NCI-H748 (cell line): Measurements from ENCODE around the gene PDGFA.

ENCODE experiments used
- DNase-seq: peaks from one replicate; lab custom pipeline; 2025; ENCODE audit not compliant: unreplicated experiment; lab: John Stamatoyannopoulos, UW

Gene PDGFA

DNA sequence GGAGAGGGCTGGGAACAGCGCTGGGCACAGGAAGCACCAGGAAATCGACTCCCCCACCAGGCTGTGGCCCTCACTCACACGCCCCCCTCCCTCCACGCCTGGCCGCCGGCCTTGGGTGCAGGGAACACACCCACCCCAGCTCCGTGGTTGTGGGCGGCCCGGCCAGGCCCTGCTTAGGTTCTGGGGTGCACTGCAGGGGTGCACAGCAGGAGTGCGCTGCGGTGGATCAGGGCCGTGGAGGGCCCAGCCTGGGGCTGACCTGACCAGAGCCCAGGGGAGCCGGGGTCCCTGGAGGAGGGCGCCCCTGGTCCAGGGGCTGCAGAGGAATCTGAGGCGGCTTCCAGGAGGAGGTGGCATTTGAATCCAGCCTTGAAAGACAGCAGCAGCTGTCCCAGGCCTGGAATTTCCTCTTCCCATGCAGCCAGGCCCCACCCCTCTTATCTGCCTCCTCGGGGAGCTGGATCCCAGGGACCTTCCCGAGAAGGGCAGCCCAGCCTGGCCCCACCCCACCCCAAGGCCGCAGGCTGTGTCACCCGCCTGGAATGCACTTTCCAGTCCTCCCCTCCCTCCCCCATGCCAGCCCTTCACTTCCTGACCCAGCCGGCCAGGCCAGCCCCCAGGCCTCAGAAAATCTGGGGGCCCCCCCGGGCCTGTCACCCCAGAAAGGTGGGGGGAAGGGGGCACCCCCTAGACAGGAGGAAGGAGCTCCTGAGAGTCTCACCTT lies 18.4 kb upstream of the PDGFA start:
- no peak for DNase-seq

DNA sequence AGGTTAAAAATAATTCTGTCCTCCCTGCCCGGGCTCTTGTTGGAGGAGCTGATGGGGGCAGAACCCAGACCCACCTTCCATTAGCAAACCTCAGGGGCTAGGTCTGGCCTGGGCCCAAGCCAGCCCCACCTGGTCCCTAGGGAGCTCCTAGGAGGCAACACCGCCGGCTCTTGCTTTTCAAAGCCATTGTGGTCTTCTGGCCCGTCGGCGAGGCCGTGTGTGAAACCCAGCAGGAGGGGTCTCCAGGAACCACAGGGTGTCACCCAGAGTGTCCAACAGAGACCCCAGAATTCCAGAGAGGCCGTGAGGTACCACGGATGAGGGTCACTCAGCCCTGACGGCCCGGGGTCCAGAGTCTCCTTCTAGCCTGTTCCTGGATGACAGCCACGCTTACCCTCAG lies 16.6 kb upstream of the PDGFA start:
- DNase-seq: no peak

GRCh38 chr7:534959-535358 lies 15.3 kb upstream of the PDGFA start:
- no peak for DNase-seq

- DNase-seq: no peak
These were observed 14.4 kb upstream of the PDGFA start for GRCh38 chr7:534075-534474.

- DNase-seq: no peak
These were observed 13.6 kb upstream of the PDGFA start for GRCh38 chr7:533266-533665.

- DNase-seq: no peak
These were observed 12.9 kb upstream of the PDGFA start for GRCh38 chr7:532379-533143.

- DNase-seq: no peak
These were observed 12.1 kb upstream of the PDGFA start for GRCh38 chr7:531777-532176.

DNA sequence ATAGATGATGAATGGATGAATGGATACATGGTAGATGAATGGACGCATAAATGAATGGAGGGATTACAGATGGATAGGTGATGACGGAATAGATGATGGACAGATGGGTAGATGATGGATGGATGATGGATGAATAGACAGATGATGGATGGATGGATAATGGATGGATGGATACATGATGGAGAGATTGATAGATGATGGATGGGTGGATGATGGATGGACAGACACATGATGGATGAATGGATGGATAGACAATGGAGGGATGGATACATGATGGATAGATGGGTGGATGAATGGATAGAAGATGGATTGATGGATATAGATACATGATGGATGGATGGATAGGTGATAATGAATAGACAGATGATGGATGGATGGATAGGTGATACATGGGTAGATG lies 8.8 kb upstream of the PDGFA start:
- no peak for DNase-seq

- DNase-seq: no peak
These were observed 8.1 kb upstream of the PDGFA start for GRCh38 chr7:527723-528122.

- no peak for DNase-seq
These were observed 6.9 kb upstream of the PDGFA start for GRCh38 chr7:526460-527034.

DNA sequence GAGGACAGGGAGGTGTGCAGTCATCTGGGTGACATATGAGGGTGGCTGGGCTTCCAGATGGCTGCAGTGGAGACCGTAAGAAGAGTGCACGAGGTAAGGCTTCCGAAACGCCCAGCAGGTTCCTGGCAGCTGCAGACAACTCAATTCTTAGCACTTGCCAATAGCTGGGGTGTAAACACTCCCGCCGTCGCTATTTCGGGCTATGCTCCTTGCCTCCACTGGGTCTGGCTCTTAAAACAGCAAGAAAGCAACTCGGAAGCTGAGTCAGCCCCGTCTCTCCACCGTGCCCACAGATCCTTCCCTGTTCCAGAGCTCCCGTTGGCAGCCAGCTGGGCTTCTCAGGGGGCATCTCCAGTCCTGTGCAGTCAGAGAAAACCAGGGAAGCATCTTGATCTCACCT lies 6.1 kb upstream of the PDGFA start:
- DNase-seq: no peak

DNA sequence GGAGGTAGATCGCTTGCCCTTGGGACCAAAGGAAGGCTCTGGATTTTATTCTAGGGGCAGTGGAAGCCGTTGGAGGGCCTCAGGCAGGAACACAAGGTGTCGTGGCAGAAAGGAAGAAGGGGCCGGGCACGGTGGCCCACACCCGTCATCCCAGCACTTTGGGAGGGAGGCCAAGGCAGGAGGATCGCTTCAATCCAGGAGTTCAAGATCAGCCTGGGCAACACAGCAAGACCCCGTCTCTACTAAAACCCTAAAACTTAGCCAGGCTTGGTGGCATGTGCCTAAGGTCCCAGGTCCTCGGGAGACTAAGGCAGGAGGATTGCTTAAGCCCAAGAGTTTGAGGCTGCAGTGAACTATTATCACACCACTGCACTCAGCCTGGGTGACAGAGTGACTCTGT lies 5.2 kb upstream of the PDGFA start:
- DNase-seq: no peak

GRCh38 chr7:523347-524336 lies 4.0 kb upstream of the PDGFA start:
- peak; percentile 39 for DNase-seq

GRCh38 chr7:522951-523314 lies 3.3 kb upstream of the PDGFA start:
- DNase-seq: no peak

GRCh38 chr7:522071-522950 lies 2.7 kb upstream of the PDGFA start:
- DNase-seq: peak; percentile 82

DNA sequence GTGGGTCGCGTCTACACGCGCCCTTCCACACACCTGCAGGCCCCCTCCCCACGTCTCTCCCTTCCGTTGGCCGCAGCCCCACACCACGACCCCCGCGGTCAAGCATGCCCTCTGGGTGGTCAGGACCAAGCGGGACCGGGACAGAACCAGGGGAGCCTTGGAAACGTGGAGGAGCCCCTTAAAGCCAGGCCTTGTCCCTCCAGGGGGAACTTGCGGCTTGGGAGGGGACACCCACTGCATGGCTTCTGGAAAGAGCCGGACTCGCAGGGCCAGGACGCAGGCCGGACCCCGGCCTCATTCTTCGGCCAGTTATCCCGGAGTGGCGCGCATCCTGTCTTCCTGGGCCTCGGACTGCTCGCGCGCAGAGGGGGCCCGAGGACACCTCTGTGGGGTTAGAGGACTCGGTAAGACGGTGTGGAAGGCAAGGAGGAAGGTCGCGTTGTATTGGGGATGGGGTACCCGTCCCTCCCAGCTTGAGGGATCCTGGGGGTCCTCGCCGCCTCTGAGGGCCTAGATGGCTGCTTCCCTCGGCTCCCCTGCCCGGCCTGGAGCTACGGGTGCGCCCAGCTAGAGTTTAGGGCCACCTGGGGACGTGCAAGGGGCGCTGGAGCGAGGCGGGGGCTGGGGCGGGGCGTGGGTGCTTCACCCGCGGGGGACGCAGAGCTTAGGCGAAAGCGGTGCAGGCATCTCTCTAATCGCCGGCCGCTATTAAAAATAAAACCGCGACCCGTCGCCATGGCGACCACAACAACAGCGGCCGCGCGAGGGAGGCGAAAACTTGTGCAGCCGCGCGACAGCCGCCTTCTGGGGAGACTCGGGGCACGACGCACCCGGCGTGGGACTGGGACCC lies 1.8 kb upstream of the PDGFA start:
- peak; percentile 78 for DNase-seq

GRCh38 chr7:520503-521161 lies 986 bp upstream of the PDGFA start:
- DNase-seq: peak; percentile 37

DNA sequence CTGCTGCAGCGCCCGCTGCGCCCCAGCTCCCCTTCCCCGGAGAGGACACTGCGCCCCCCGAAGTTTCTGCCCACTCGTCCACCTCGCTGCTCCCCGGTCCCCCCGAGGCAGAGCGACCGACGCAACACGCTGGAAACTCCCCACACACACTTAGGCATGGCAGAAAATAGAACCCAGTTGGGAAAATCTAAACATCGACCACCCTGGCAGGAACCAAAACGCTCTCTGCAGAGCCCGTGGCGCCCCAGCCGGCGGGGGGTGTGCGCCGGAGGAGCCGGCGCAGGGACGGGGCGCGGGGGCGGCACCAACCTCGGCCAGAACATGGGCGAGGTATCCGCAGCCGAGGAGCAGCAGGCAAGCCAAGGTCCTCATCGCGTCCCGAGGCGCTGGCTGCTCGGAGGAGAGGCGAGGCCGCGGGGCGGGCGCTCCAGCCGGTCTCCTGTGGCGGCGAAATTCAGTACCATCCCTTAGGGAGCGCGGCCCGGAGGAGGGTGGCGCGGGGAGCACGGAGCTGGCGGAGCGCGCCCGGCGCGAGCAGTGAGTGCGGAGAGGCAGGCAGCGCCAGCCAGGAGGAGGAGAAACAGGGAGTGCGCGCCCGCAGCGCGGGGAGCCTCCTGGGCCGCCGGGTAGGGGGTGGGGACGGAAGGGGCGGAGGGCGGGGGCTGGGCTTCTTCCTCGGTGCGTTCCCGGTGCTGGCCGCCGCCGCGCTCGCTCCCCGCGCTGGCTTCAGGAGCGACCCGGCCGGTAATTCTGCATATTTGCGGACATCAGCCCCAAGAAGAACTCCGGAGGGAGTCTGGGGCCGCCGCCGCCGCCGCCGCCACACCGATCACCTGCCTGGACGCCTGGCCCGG lies 789 bp downstream of the PDGFA start:
- DNase-seq: peak; percentile 77
